Mesenchymal stem cell (in vitro differentiated cells and primary cell): ENCODE data around the gene HOXC12.

Experiments used
- DNase-seq: peaks from one replicate; pipeline ENCODE4 v3.0.0-alpha.2; 2013
- H2AFZ ChIP-seq: one replicate; pipeline ENCODE4 v1.6.1; 2013; ENCODE audit warnings: low read depth, mild to moderate bottlenecking, control low read depth, inconsistent platforms, low read length, moderate library complexity
- H2AK5ac ChIP-seq: 2 replicates; pipeline ENCODE4 v1.6.1; 2013; ENCODE audit warnings: low read length, moderate library complexity, mild to moderate bottlenecking, inconsistent platforms; ENCODE audit not compliant: severe bottlenecking
- H2BK120ac ChIP-seq: one replicate; pipeline ENCODE4 v1.6.1; 2013; ENCODE audit warnings: low read depth, mild to moderate bottlenecking, inconsistent platforms, low read length, moderate library complexity
- H2BK12ac ChIP-seq, 2 experiments: one replicate each; pipeline ENCODE4 v1.6.1; 2013; ENCODE audit warnings: inconsistent platforms in 2 of 2, low read length in 2 of 2, mild to moderate bottlenecking in 2 of 2, moderate library complexity in 2 of 2, control low read depth in 1 of 2
- H2BK15ac ChIP-seq: one replicate; pipeline ENCODE4 v1.6.1; 2013; ENCODE audit warnings: mild to moderate bottlenecking, low read depth, inconsistent platforms; ENCODE audit not compliant: poor library complexity, severe bottlenecking
- H2BK5ac ChIP-seq: 2 replicates; pipeline ENCODE4 v1.6.1; 2013; ENCODE audit warnings: low read depth, mild to moderate bottlenecking, low read length, control low read depth, inconsistent platforms; ENCODE audit not compliant: poor library complexity, severe bottlenecking
- H3K14ac ChIP-seq, 2 experiments: one replicate each; pipeline ENCODE4 v1.6.1; 2013; ENCODE audit warnings: inconsistent platforms in 2 of 2, low read length in 2 of 2, control low read depth in 1 of 2, mild to moderate bottlenecking in 1 of 2, moderate library complexity in 1 of 2
- H3K18ac ChIP-seq, 2 experiments: one replicate each; pipeline ENCODE4 v1.6.1; 2013; ENCODE audit warnings: inconsistent platforms in 2 of 2, low read length in 2 of 2, control low read depth in 1 of 2, low read depth in 1 of 2, mild to moderate bottlenecking in 1 of 2
- H3K23ac ChIP-seq, 2 experiments: one replicate each; pipeline ENCODE4 v1.6.1; 2013; ENCODE audit warnings: inconsistent platforms in 2 of 2, low read length in 2 of 2, mild to moderate bottlenecking in 2 of 2, moderate library complexity in 2 of 2, control low read depth in 1 of 2
- H3K27ac ChIP-seq: 2 replicates; pipeline ENCODE4 v1.5.1; 2013; ENCODE audit warnings: mild to moderate bottlenecking, moderate library complexity, low read length, control low read depth, inconsistent platforms; ENCODE audit not compliant: poor library complexity, severe bottlenecking
- H3K27me3 ChIP-seq, 2 experiments: 2 replicates each; pipeline versions ENCODE4 v1.6.1 to v1.7.0; 2013; ENCODE audit warnings: low read length in 2 of 2, mild to moderate bottlenecking in 2 of 2, moderate library complexity in 2 of 2, control low read depth in 1 of 2, inconsistent platforms in 1 of 2; ENCODE audit not compliant: control insufficient read depth in 1 of 2, insufficient read depth in 1 of 2
- H3K36me3 ChIP-seq, 2 experiments: 2 replicates each; pipeline versions ENCODE4 v1.6.1 to v1.7.0; 2013; ENCODE audit warnings: low read length in 2 of 2, control low read depth in 1 of 2, inconsistent platforms in 1 of 2, low read depth in 1 of 2, mild to moderate bottlenecking in 1 of 2; ENCODE audit not compliant: insufficient read depth in 2 of 2, control insufficient read depth in 1 of 2
- H3K4ac ChIP-seq, 2 experiments: one replicate each; pipeline ENCODE4 v1.6.1; 2013; ENCODE audit warnings: inconsistent platforms in 2 of 2, low read length in 2 of 2, mild to moderate bottlenecking in 2 of 2, moderate library complexity in 2 of 2, control low read depth in 1 of 2, low read depth in 1 of 2
- H3K4me1 ChIP-seq: 2 replicates; pipeline ENCODE4 v1.6.1; 2013; ENCODE audit warnings: low read depth, low read length, control low read depth; ENCODE audit not compliant: control insufficient read depth, insufficient read depth
- H3K4me2 ChIP-seq: 2 replicates; pipeline ENCODE4 v1.6.1; 2013; ENCODE audit warnings: low read length, mild to moderate bottlenecking, inconsistent platforms; ENCODE audit not compliant: poor library complexity, severe bottlenecking
- H3K4me3 ChIP-seq, 2 experiments: 2 replicates each; pipeline versions ENCODE4 v1.5.1 to v1.7.0; 2013; ENCODE audit warnings: low read length in 2 of 2, mild to moderate bottlenecking in 2 of 2, control low read depth in 1 of 2, low read depth in 1 of 2; ENCODE audit not compliant: insufficient read depth in 1 of 2
- H3K79me1 ChIP-seq: replicated peaks from 2 replicates; pipeline ENCODE4 v1.6.1; 2013; ENCODE audit warnings: mild to moderate bottlenecking, control low read depth, low read length, inconsistent platforms; ENCODE audit not compliant: poor library complexity, severe bottlenecking
- H3K9ac ChIP-seq: 2 replicates; pipeline ENCODE4 v1.7.0; 2013; ENCODE audit warnings: mild to moderate bottlenecking, low read length, moderate library complexity
- H3K9me3 ChIP-seq: 2 replicates; pipeline ENCODE4 v1.7.0; 2013; ENCODE audit warnings: mild to moderate bottlenecking, low read length; ENCODE audit not compliant: control insufficient read depth
- H4K8ac ChIP-seq: one replicate; pipeline ENCODE4 v1.6.1; 2013; ENCODE audit warnings: inconsistent platforms, mild to moderate bottlenecking, low read length, moderate library complexity
- H4K91ac ChIP-seq: one replicate; pipeline ENCODE4 v1.6.1; 2013; ENCODE audit warnings: mild to moderate bottlenecking, low read length, inconsistent platforms
- WGBS: methylation state at CpG from one replicate; pipeline ENCODE4 v1.1.7; 2013; ENCODE audit warnings: mixed read lengths; 5-methylcytosine and 5-hydroxymethylcytosine counted together

The HOXC12 gene

GRCh38 chr12:53963434-53964314 lies 9.0 kb downstream of the HOXC12 start:
- Histone ChIP-seq H3K79me1 (no peaks in the 10 kb centered on the region), H3K9ac (no peak overlapping the region), H2AFZ (no peak overlapping the region), H2BK5ac (no peak overlapping the region), H2AK5ac (no peak overlapping the region), H3K4ac (no peak overlapping the region), H4K91ac (no peak overlapping the region), H3K36me3 (no peaks in the 10 kb centered on the region), H3K27me3 (peaks cover 100% of the 10 kb centered on the region in 2 experiments), H3K9me3 (peaks cover 10% of the 10 kb centered on the region), H2BK12ac (no peak overlapping the region), H3K23ac (peak overlapping the region in 1 of 2 experiments; percentile 24), H3K14ac (no peak overlapping the region), H3K4me3 (no peak overlapping the region), H3K4me1 (peaks cover 19% of the 10 kb centered on the region), H2BK15ac (no peak overlapping the region), H3K27ac (no peak overlapping the region), H4K8ac (no peak overlapping the region), H3K4me2 (no peak overlapping the region), H2BK120ac (no peak overlapping the region), H3K18ac (no peak overlapping the region)
- WGBS, result 12% methylated on average over 37 of the region's 38 CpGs
- no peak for DNase-seq

GRCh38 chr12:53964315-53964713 lies 9.6 kb downstream of the HOXC12 start:
- H3K4me1 ChIP-seq, result peaks cover 19% of the 10 kb centered on the region
- H3K4ac ChIP-seq, result no peak overlapping the region
- H3K79me1 ChIP-seq, result no peaks in the 10 kb centered on the region
- WGBS, result 0% methylated on average over 1 of the region's 2 CpGs
- H3K36me3 ChIP-seq, result no peaks in the 10 kb centered on the region
- H3K27ac ChIP-seq, result no peak overlapping the region
- H3K27me3 ChIP-seq, result peaks cover 100% of the 10 kb centered on the region in 2 experiments
- no peak overlapping the region for H3K9ac ChIP-seq
- no peak overlapping the region for H3K4me2 ChIP-seq
- H4K91ac ChIP-seq, result no peak overlapping the region
- no peak overlapping the region for H3K14ac ChIP-seq
- DNase-seq, result no peak
- no peak overlapping the region for H2AK5ac ChIP-seq
- no peak overlapping the region for H3K4me3 ChIP-seq
- H4K8ac ChIP-seq, result no peak overlapping the region
- no peak overlapping the region for H2BK15ac ChIP-seq
- no peak overlapping the region for H2BK12ac ChIP-seq
- H3K23ac ChIP-seq, result no peak overlapping the region
- peaks cover 10% of the 10 kb centered on the region for H3K9me3 ChIP-seq
- H3K18ac ChIP-seq, result no peak overlapping the region
- no peak overlapping the region for H2BK120ac ChIP-seq
- H2BK5ac ChIP-seq, result no peak overlapping the region
- H2AFZ ChIP-seq, result no peak overlapping the region

- no peaks in the 10 kb centered on the region for H3K79me1 ChIP-seq
- peaks cover 100% of the 10 kb centered on the region in 2 experiments for H3K27me3 ChIP-seq
- H3K36me3 ChIP-seq, result no peaks in the 10 kb centered on the region
- no peak for DNase-seq
- no peak overlapping the region for H2AK5ac ChIP-seq
- peak overlapping the region; percentile 46 for H3K9ac ChIP-seq
- H2BK120ac ChIP-seq, result no peak overlapping the region
- H3K23ac ChIP-seq, result no peak overlapping the region
- H2AFZ ChIP-seq, result no peak overlapping the region
- no peak overlapping the region for H2BK15ac ChIP-seq
- no peak overlapping the region for H4K91ac ChIP-seq
- H3K27ac ChIP-seq, result no peak overlapping the region
- H3K4me1 ChIP-seq, result peaks cover 19% of the 10 kb centered on the region
- no peak overlapping the region for H3K18ac ChIP-seq
- H3K9me3 ChIP-seq, result peaks cover under 1% of the 10 kb centered on the region
- H3K4ac ChIP-seq, result no peak overlapping the region
- peak overlapping the region in 1 of 2 experiments; percentile 59 for H3K4me3 ChIP-seq
- H3K4me2 ChIP-seq, result no peak overlapping the region
- H2BK12ac ChIP-seq, result no peak overlapping the region
- no peak overlapping the region for H2BK5ac ChIP-seq
- no peak overlapping the region for H3K14ac ChIP-seq
- no peak overlapping the region for H4K8ac ChIP-seq
- under 1% methylated on average over 18 of the region's 18 CpGs for WGBS
These were observed 10.8 kb downstream of the HOXC12 start for GRCh38 chr12:53965281-53966084.

- Histone ChIP-seq H3K9ac (peak overlapping the region; percentile 46), H3K4me1 (peaks cover 16% of the 10 kb centered on the region), H3K79me1 (no peaks in the 10 kb centered on the region), H4K91ac (no peak overlapping the region), H2AK5ac (no peak overlapping the region), H3K18ac (no peak overlapping the region), H3K36me3 (no peaks in the 10 kb centered on the region), H3K4me3 (peak overlapping the region in 1 of 2 experiments; percentile 59), H3K27me3 (peaks cover 100% of the 10 kb centered on the region in 2 experiments), H3K9me3 (no peaks in the 10 kb centered on the region), H3K14ac (no peak overlapping the region), H4K8ac (no peak overlapping the region), H2BK12ac (no peak overlapping the region), H3K27ac (no peak overlapping the region), H2BK15ac (no peak overlapping the region), H3K4me2 (peak overlapping the region; percentile 29), H3K4ac (no peak overlapping the region), H2BK120ac (no peak overlapping the region), H2BK5ac (no peak overlapping the region), H2AFZ (no peak overlapping the region), H3K23ac (no peak overlapping the region)
- no peak for DNase-seq
- WGBS, result 2% methylated on average over 15 of the region's 15 CpGs
These were observed 11.3 kb downstream of the HOXC12 start for GRCh38 chr12:53966085-53966384.
